HG03045 (cell line): ENCODE results near the gene CD40.

Experiments
- ATAC-seq: cut with Tn5 transposase; IDR thresholded peaks from one replicate; pipeline ENCODE4 v1.9.1; 2021; ENCODE audit warnings: mild to moderate bottlenecking, moderate library complexity; ENCODE audit not compliant: unreplicated experiment

Gene CD40

DNA sequence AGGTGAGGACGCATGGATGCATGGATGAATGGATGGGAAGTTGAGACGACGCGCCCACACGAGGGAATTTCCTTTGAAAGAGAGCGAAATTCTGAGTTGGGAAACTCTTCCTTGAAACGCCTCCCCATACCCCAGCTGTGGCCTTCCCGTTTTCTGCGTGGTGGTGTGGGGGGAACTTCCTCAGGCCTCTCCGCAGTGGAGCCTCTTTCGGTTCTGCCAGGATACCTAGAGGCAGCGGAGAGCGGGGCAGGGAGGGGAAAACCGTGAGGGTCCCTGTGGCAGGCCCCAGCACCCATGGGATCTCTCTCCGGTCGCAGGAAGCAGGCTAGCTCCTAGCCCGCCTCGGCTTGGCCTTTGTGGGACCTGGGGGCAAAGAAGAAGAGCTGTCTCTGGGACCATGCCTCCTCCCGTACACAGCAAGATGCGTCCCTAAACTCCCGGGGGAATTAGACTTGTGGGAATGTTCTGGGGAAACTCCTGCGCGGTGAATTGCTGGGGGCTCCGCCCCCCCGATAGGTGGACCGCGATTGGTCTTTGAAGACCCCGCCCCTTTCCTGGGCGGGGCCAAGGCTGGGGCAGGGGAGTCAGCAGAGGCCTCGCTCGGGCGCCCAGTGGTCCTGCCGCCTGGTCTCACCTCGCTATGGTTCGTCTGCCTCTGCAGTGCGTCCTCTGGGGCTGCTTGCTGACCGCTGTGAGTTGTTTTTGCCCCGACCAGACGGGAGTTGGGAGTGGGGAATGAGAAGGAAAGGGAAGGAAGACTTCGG, at the start of gene CD40:
Gene CD40 (plus strand): TSS at position 611 of the 764 bp plus-strand sequence. CDS start 30 bp downstream, at position 641.
- ATAC-seq, result peak; percentile 74

DNA sequence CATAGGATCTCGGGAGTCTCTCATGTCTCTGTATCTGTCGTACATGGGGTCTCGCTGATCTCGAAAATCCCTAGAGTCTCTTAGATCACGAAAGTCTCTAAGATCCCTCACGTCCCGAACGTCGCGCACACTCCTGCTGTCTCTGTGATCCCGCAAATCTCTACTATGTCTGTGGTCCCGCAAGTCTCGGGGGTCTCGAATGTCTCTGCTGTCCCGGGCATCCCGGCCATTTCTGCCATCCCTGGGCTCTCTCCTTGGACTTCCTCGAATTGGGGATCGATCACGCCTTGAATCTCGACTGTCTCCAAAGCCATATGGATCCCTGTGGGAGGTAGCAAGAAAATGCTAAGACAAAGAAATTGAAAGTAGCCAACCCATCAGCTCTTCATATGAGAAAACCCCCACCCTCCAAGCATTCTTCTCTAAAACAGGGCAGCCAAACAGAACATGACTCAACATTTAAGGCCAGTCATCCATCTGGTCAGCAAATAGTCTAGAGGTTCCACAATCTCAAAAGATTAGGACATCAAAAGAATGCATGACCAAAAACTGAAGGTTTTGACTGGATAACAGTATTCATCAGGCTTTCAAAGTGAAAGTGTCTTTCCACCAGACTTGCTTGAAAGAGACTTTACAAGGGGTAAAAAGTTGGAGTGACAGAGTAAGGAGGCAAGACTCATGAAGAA, 47.8 kb upstream of the CD40 start:
- no peak for ATAC-seq

DNA sequence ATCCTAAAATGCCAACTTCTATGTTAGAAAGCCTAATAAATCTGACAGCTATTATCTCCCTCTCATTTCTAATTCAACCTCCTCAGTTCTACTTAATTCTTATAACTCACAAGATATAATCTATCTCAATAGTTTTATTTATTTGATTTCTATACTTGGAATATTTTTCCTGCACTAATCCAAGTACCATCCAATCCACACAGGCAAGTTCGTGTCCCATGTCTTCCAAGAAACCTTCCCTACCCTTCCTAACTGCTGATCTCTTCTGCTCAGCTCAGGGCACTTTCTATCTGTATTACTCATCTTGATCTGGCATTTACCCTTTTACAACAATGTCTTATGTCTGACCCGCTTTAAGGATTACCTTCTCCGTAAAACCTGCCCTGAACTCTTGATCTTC, 46.5 kb upstream of the CD40 start:
- ATAC-seq, result no peak

DNA sequence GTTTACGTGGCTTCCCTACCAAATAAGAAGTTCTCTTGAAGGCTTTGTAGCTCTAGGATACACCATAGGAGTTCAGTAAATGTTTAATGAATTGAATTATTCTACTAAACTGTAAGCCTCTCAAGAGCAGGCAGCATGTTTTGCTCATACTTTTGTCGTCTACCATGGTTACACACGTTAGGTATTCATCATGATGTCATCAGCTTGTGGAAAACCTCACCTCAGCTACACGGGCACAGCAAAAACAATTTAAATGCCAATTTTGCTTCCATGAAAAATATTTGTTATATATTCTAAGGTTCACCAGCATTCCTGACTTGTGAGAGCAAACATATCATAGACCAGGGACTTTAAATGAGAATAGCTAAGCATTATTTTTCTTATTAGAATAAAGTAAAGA, 45.1 kb upstream of the CD40 start:
- no peak for ATAC-seq

DNA sequence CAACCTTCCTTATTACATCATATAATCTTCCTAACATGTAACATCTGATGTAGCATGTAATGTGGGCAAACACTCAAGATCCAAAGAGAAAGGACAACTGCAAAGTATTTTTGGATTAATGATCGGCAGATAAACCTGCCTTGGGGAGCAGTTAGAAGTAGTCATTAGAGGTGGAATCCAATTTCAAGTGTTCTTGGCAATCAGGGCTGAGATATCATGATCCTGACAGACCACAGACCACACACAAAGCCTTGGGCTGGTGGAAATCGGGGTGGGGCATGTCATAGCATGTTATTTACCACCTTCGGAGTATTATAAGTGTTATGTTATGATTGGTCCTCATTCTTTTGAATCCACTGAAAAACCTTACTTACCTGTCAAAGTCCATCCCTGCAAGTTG, 44.7 kb upstream of the CD40 start:
- no peak for ATAC-seq

DNA sequence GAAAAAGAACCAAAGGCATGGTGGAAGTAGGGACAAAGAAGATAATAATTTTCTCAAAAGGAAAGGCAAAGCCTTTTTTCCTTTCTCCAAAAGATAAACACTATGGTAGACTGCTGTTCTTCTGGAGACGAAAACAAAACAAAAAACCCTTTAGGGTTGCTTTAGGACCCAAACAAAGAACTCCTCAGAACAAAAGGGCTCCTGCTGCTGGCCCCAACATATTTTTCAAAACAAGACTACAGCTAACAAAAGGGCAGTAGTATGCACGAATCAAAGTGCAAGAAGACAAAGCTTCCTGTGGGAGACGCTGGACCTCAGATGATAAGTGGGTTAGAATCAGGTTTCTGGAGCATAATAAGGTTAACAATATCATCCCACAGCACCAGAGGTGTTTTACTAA, 44.1 kb upstream of the CD40 start:
- ATAC-seq, result no peak

DNA sequence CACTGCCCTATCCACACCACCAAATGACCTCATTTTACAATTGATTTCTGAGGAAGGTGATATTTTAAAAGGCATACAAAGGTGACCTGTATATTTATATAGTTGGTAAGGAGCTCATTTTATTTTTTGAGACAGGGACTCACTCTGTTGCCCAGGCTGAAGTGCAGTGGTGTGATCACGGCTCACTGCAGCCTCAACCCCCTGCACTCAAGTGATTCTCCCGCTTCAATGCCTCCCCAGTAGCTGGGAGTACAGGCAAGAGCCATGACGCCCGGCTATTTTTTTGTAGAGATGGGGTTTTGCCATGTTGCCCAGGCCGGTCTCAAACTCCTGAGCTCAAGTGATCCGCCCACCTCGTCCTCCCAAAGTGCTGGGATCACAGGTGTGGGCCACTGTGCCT, 41.3 kb upstream of the CD40 start:
- no peak for ATAC-seq

DNA sequence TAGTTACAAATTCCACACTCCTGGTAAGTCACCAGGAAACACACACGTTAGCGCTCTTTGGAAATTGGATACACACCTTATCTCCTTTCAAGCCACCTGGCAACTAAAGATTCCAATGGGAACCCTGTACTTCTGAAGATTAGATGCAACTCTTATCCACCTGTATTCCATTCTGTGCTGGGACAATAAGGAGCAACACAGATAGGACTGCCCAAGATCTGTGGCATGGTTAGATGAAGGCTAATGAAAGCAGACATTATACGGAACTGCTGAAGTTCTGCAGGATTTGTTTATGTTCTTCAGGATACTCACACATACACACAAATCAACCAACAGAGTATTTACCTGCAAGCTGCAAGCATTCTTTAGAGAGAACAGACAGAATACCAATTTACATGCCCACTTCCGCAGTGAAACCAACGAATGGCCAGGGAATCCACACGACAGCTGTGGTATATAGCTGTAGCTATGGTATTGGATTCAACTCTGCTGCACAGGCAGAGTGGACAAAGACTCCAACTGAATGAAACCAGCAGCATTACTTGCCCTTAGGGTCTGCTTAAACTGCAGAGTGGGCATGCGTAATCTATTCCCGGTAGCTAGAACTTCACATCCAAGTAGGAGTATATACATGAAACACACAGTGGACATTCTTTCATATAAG, 40.3 kb upstream of the CD40 start:
- ATAC-seq, result no peak

DNA sequence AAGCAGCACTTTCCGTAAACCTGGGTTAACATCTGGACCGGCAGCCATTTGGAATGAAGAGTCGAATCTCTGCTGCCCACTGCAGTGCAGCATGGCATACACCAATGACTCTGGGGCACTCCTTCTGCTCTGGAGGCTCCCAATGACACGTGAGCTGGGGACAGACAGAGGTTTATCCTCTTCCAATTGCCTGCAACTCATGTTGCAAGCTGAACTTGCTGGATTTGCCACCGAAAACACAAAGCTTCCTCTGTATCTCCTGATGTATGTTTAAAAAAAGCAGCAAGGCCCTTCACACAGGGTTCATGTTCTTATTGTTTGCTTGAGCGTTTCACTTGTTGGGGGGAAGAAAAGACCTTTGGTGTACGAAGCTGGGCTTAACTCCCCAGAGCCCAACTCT, 39.2 kb upstream of the CD40 start:
- no peak for ATAC-seq

DNA sequence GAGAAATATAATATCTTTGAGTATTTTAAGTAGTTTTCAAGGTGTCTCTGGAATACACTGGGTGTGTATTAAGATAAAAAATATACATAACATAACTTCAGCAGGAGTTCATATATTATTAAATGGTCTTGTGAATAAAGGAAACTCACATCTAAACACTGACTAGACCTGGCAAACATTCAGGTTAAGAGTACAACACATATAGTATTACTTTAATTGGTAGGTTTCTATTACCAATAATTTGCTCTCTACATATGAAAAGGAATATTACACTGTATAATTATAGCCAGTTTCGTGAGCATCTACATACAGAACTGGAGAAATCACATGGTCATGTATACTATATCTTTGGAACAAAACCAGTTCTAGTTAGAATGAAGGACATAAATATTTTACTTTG, 37.0 kb upstream of the CD40 start:
- no peak for ATAC-seq

DNA sequence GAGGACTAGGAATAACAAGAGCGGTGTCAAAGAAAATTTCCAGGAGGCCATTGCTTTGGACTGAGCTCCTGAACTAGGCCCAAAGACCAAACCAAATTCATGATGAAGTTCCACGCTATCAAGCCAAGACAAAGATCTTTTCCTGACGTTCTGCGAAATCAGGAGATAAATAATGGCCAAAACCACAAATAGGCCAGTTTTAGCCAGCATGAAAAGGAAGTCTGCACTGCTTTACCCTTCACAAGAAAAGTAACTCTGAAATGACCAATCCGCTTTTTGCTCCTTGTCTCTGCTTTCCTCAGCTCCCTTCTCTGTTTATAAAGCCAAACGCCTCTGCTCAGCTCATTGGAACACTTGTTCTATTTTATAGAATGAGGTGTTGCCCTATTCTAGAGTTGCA, 35.0 kb upstream of the CD40 start:
- no peak for ATAC-seq

DNA sequence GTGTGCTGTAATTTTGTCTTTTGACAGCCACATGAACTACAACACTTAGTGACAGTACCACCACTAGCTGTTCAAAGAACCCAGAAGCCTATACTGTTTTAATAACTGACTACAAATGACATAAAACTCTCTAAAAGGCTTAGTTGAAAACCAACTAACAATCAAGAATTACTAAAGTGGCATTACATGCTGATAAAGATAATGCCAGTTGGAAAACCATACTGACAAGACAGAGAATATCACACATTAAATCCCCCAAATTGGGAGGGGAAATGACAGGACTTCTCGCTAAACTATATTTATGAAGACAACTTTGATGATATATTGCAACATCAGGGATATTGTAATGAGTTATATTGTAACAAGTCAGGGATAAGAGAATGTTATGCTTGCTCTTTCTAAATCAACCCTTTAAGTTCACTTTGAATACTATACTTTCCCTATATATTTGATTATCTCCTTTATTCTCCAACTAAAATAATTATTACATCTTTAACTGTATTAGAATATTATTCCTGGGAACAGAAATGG, 34.5 kb upstream of the CD40 start:
- no peak for ATAC-seq

DNA sequence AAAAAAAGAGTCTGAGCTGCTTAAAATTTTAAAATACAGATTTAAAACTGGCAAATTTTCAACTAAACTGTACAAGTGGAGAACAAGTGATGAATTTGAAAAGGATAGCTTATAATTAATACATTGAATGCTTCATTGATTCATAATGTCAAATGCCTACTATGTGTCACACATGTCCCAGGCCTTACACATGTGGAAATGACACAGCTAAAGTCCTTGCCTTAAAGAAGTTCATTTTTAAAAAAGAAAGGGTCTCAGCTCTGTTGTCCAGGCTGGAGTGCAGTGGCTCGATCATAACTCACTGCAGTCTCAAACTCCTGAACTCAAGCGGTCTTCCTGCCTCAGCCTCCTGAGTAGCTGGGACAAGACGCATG, 33.3 kb upstream of the CD40 start:
- no peak for ATAC-seq

DNA sequence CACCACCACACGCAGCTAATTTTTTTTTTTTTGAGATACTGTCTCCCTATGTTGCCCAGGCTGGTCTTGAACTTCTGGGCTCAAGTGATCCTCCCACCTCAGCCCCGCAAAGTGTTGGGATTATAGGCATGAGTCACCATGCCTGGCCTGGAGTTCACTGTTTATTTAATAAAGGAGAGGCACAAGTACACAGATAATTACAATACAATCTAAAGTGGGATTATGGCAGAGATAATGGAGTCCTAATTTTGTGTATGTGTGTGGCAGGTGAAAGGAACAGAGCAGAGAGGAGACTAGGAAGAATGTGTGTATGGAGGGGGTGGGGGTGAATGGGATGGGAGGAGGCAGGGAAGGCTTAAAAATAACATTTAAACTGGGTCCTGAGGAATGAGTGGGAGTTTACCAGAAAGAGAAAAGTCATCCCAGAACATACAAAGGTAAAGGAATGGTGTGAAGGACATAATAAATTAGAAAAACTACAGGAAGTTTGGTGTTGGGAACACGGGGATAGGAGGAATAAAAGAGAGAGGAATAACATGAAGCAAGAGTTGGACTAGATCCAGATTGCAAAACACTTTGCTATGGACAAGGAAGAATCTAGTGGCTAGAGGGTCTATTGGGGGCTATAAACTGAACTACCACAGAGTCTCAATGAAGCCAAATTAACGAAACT, 32.8 kb upstream of the CD40 start:
- no peak for ATAC-seq

DNA sequence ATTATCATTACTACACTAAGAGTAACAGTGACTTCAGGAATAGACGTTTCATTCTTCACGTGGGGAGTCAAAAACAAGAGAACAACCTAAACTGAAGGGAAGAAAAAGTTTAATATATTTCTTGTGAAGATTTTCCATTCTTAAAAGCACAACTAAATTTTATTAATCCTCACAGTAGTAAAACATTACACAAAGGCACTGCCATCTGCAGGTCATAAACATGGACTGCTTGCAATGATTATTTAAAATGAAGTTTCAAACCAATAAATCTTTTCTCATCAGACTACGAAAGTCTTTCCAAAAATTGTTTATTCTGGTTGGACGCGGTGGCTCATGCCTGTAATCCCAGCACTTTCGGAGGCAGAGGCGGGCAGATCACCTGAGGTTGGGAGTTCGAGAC, 31.0 kb upstream of the CD40 start:
- ATAC-seq, result no peak

DNA sequence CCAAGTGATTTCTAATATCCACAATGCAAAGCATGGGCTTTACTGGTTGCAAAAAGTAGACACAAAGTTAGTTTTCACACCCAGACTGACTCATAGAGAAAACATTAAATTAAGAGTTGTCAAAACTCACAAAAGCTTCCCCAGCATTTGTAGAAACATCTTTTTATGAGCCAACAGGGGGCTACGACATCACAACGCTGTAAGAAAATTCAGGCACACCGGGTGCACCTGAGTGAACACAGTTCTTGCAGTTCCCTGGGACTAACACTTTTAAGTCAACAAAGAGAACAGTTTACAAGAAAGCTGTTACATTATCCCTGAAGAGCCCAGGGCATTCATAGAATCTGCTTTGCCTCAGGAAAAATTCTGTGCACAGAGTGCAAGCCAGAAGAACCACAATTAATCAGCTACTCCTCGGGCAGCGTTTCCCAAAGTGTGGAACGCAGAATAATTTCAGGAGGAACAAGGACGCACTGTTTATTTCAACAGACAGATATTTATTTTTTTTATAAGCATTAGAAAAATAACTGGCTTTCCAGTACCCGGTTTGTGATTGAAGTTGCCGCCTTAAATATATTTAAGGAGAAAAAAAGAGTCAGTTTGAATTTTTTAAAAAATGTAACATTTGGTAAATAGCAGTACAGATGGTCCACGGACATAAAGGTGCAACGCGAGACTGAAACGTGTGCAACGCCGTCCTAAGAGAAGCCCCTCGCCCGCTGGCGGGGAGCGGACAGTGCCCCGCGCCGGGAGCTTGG, 29.5 kb upstream of the CD40 start:
- ATAC-seq, result no peak

DNA sequence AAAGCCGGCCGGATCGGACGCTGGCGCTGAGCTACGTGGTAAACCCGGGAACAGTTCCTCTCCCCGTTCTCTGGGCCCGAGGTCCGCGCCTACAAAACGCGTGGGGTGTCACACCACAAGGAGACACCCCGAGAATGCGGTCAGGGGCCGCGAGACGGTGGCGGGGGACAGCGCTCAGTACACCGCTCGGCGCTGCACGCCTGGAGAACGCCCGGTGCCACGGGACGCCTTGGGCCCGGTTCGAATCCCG, 29.0 kb upstream of the CD40 start:
- ATAC-seq, result peak; percentile 19

DNA sequence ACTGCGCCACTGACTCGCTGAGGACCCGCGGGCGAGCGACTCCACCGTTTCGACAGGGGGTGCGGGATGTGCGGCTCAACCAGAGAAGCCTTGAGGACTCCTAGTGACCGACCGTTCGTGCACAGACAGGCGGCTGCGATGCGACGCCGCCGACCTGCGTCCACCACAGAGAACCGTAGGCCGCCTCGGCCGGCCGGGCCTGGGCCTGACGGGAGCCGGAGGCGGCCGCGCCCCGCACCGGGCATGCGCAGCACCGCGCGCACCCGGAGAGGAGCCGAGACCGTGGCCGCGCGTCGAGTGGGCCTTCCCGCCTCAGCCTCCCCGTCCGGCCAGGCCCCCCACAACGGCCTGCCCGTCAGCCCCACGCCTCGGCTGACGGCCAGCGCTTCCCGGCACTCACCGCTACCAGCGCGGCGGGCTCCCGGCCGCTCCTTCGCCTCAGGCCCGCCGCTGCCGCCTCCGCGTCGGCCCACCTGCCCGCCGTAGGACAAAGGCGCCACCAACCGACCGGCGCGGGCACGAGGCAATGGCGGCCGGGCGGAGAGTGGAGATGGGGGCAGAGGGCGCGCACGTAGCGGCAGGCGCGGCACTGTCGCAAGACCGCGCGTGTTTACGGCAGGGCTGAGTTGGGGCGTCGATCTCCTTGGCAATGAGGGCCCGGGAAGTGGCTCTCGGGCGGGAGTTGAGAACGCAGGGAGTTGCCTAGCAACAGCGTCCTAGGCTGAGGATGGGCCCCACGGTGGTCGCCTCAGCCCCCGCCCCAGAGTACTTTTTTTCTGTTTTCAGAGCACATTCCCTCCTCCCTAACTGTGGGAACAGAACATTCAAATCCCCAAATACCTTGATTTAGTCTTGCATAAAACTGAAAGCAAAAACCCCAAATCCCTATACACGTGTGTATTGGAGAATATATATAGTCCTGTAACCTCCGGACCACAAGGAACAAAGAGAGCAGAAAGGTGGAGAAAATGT, 28.4 kb upstream of the CD40 start, which contains the start of gene NCOA5:
Gene NCOA5 (minus strand): TSS at position 546 of the 972 bp plus-strand sequence. CDS start 10,538 bp downstream, outside the sequence.
- peak; percentile 87 for ATAC-seq
